ENCODE results near the gene TPO. TPM values are rescaled to one million over a fixed set of nuclear protein-coding genes. Genes with fewer than 3 reads are reported as not detected.

The TPO gene
- total and polyA plus RNA-seq, 11 donors: 3.0 to 13.8 (median 8.4) TPM

DNA sequence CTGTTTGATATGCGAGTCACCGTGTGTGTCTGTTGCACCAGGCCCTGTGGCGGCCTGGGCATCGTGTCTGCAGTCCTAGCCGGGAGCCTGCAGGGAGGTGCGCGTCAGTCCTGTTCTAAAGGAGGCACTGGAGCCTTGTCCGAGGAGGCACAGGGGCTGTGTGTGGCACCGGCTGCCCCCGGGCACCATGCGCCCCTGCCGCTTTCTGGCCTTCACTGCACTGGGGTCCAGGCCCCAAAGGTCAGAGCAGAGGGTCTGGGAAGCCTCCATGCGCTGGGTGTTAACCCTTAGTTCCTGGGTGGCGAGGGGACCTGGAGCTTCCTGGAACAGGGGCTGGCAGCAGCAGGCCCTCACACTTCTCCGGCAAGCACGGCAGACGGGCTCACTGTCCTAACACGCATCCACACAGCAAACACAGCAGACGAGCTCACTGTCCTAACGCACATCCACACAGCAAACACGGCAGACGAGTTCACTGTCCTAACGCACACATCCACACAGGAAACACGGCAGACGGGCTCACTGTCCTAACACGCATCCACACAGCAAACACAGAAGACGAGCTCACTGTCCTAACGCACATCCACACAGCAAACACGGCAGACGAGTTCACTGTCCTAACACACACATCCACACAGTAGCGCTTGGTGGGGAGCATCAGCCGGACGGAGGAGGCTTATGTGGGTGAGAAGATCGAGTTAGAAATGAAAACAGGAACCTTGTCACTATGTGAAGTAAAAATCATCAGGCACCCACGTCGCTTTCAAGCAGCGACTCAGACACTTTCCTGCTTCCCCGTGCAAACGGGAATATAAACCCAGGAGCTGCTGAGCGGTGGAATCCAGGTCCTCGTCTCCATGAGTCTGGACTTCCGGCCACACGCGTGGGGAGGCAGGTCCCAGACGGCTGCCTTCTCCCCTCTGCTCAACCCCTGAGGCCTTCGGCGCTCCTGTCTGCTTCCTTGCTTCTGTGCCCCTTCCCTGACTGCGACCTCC, 65.3 kb downstream of the TPO start:
- no peak overlapping the region for H3K27ac ChIP-seq
- DNase-seq (peak in 1 of 5 donors; percentile 50), ATAC-seq (peak in 1 of 4 donors; percentile 13)
- H3K36me3 ChIP-seq: peaks cover 0 to 10% (median 0%) of the 10 kb centered on the region in 9 donors
- intact Hi-C loops (cut with DNase I): no loop called here
- peaks cover 0 to 7% (median 0%) of the 10 kb centered on the region in 9 donors for H3K27me3 ChIP-seq
- H3K4me3 ChIP-seq: no peak overlapping the region
- 86 to 89% (median 86%) methylated on average over 44 to 48 of the region's 48 CpGs for whole genome bisulfite sequencing, 4 donors
- no peaks in the 10 kb centered on the region for H3K4me1 ChIP-seq
- no peak for TF ChIP-seq POLR2A (IDR thresholded peaks at IDR 0.05)
- TF ChIP-seq, protein P1, sequence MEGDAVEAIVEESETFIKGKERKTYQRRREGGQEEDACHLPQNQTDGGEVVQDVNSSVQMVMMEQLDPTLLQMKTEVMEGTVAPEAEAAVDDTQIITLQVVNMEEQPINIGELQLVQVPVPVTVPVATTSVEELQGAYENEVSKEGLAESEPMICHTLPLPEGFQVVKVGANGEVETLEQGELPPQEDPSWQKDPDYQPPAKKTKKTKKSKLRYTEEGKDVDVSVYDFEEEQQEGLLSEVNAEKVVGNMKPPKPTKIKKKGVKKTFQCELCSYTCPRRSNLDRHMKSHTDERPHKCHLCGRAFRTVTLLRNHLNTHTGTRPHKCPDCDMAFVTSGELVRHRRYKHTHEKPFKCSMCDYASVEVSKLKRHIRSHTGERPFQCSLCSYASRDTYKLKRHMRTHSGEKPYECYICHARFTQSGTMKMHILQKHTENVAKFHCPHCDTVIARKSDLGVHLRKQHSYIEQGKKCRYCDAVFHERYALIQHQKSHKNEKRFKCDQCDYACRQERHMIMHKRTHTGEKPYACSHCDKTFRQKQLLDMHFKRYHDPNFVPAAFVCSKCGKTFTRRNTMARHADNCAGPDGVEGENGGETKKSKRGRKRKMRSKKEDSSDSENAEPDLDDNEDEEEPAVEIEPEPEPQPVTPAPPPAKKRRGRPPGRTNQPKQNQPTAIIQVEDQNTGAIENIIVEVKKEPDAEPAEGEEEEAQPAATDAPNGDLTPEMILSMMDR (IDR thresholded peaks at IDR 0.05): no peak
- no peaks in the 10 kb centered on the region for H3K9me3 ChIP-seq

DNA sequence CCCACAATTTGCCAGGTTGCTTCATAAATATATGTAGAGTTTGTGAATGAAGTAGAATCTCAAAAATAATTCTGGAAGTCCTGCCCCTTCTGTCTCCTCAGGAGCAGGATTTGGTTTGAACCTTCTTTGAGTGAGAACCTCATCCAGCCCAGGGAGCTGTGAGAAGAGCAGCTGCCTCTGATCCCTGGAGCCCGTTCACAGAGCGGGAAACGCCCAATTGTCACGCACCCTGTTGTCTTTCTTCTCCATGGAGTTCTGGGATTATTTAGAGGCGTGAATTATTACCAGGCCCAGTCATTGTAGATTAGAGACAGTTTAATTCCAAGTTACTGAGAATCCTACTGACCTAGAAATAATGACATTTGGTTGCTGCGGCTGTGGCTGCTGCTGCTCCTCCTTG, 66.1 kb downstream of the TPO start:
- H3K4me3 ChIP-seq: no peak overlapping the region
- DNase-seq (no peak), ATAC-seq (no peak)
- TF ChIP-seq, protein P1 (IDR thresholded peaks at IDR 0.05): no peak
- no peak for TF ChIP-seq POLR2A (IDR thresholded peaks at IDR 0.05)
- H3K27me3 ChIP-seq: peaks cover 0 to 7% (median 0%) of the 10 kb centered on the region in 9 donors
- H3K9me3 ChIP-seq: no peaks in the 10 kb centered on the region
- 81 to 92% (median 86%) methylated on average over 6 of the region's 6 CpGs for WGBS, 4 donors
- intact Hi-C loops (cut with DNase I): no loop called here
- peaks cover 0 to 10% (median 0%) of the 10 kb centered on the region in 9 donors for H3K36me3 ChIP-seq
- no peak overlapping the region for H3K27ac ChIP-seq
- no peaks in the 10 kb centered on the region for H3K4me1 ChIP-seq

DNA sequence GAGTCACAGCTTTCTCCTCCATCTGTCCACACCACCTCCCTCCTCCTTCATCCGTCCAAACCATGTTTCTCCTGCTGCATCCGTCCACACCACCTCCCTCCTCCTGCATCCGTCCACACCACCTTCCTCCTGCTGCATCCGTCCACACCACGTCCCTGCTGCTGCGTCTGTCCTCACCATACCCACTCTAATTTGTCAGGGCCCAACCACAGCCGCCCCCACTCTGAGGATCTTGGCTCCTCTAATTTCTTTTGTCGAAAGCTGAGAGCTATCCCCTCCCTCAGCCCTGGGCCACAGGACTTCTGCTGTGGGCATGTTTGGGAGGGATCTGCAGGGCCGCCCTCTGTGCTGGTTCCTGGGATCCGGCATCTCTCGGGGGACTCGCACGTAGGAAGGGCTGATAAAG, 67.4 kb downstream of the TPO start:
- no peaks in the 10 kb centered on the region for H3K4me1 ChIP-seq
- H3K9me3 ChIP-seq: no peaks in the 10 kb centered on the region
- DNase-seq (peak in 1 of 5 donors; percentile 26), ATAC-seq (peak in 1 of 4 donors; percentile 28)
- 65 to 78% (median 71%) methylated on average over 13 of the region's 13 CpGs for WGBS, 4 donors
- TF ChIP-seq POLR2A (IDR thresholded peaks at IDR 0.05): no peak
- TF ChIP-seq, protein P1 (IDR thresholded peaks at IDR 0.05): no peak
- H3K27me3 ChIP-seq: peaks cover 0 to 7% (median 0%) of the 10 kb centered on the region in 9 donors
- no peak overlapping the region for H3K27ac ChIP-seq
- intact Hi-C loops (cut with DNase I): no loop called here
- peaks cover 0 to 10% (median 0%) of the 10 kb centered on the region in 9 donors for H3K36me3 ChIP-seq
- H3K4me3 ChIP-seq: no peak overlapping the region
